Activated T-cell treated with anti-CD3 and anti-CD28 coated beads for 1 hour (primary cell): ENCODE results near the gene SLC35F1.
"Not testable (repeated sequence)": the region's sequence is repeated elsewhere in the genome, so short reads cannot be mapped to it uniquely, and the experiment has no call there.

ENCODE experiments used
- DNase-seq: peaks from one replicate; pipeline ENCODE4 v3.0.0-alpha.2; 2020; ENCODE audit warnings: low read depth

SLC35F1 gene

DNA sequence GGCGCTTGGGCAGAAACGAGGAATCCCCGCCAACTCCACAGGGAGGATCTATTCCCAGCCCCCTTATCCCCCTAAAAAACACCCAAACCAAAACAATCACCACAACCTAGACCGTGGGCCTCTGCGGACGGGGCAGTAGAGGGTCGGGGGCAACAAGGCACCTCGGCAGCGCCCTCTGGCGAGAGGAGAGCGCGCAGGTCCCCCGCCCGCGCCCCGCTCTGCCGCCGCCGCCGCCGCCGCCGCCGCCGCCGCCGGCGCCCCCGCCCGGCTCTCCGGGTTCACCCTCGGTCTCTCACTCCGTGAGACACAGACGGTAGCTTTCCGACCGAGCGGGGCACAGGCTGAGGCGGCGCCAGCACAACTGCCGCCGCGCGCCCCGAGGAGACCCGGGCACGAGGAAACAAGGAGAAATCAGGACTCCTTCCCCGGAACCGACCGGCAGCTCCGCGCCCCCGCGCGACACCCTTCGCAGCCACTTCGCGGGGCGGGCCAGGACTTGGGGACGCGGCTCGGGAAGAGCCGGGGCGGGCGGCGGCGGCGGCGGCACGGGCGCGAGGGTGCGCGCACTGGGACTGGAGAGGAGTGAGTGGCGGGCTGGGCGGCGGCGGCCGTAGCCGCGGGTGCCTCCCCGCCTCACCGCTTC lies at the start of gene SLC35F1:
Gene SLC35F1, plus strand, starts transcription at position 307 of the 643 bp plus-strand sequence.
- no peak for DNase-seq

- DNase-seq = not testable (repeated sequence)
These were observed 48.5 kb upstream of the SLC35F1 start for GRCh38 chr6:117858601-117859000.

DNA sequence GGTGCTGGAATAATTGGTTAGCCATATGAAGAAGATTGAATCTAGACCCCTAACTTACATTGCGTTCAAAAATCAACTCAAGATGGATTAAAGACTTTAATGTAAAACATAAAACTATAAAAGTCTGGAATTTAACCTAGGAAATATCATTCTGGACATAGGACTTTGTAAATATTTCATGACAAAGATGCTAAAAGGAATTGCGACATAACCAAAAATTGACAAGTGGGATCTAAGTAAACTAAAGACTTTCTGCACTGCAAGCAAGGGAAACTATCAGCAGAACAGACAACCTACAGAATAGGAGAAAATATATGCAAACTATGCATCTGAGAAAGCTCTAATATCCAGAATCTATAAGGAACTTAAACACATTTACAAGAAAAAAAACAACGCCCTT lies 45.5 kb upstream of the SLC35F1 start:
- no peak for DNase-seq

- no peak for DNase-seq
These were observed 40.5 kb upstream of the SLC35F1 start for GRCh38 chr6:117866561-117866960.

- no peak for DNase-seq
These were observed 36.4 kb upstream of the SLC35F1 start for GRCh38 chr6:117870486-117871242.

DNA sequence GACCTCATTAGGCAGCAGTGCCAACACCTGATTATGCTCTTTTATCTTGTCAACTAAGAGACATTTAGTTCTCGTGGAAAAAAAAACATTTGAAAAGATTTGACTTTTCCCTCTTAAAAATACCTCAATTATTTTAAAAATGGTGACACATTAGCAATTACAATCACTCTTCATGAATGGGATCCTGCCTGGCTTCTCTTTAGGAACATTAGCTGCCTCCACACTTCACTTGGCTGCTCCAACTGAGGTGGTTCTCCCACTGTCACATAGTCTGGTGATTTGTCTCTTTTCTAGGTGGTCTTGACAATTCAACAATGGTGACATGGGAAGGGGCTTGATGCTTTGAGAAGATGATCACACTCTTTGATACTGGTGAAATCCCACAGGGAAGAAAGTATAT lies 26.2 kb upstream of the SLC35F1 start:
- no peak for DNase-seq

- DNase-seq = no peak
These were observed 16.9 kb upstream of the SLC35F1 start for GRCh38 chr6:117890172-117890571.

DNA sequence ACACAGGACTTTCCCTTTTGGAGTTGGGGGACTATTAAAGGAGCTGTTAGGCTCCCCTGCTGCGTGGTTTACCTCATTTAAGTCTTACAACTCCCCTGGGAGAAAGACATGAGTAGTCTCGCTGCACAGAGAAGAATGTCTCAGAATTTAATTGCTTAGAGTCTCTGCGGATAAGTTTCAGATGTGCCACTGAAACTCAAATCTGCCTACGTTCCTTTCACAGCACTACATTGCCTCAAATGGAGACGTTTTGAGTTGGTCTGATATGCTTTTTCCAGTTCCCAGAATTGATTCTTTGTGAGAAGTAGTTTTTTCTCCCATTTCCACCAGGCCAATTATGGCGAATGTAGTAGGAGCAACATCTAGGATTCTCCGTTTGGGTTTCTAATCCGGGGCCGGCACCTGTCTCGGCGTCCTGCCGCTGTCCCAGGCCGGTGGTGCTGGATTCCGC lies 532 bp upstream of the SLC35F1 start:
- DNase-seq = no peak

DNA sequence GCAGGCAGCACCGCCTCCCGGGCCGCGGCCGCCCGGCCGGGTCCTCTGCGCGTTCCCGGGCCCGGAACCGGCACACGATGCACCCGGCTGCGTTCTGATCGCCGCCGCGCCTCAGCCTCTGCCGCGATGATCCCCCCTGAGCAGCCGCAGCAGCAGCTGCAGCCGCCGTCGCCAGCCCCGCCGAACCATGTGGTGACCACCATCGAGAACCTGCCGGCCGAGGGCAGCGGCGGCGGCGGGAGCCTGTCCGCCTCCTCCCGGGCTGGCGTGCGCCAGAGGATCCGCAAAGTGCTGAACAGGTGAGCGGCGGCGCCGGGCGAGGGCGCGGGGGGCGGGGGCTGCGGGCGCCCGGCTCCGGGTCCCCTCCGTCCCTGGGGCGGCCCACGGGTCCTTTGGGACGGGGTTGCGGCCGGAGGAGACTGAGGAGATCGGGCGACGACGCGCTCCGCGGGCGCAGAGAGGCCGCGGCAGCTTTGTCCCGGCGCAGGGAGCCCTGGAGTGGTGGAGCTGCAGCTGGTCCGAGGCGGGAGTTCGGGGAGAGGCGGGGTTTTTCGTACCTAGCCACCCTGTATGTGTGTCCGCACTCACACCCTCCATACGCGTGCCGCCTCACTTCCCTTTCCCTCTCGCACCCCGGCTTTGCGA lies 659 bp downstream of the SLC35F1 start:
- no peak for DNase-seq

DNA sequence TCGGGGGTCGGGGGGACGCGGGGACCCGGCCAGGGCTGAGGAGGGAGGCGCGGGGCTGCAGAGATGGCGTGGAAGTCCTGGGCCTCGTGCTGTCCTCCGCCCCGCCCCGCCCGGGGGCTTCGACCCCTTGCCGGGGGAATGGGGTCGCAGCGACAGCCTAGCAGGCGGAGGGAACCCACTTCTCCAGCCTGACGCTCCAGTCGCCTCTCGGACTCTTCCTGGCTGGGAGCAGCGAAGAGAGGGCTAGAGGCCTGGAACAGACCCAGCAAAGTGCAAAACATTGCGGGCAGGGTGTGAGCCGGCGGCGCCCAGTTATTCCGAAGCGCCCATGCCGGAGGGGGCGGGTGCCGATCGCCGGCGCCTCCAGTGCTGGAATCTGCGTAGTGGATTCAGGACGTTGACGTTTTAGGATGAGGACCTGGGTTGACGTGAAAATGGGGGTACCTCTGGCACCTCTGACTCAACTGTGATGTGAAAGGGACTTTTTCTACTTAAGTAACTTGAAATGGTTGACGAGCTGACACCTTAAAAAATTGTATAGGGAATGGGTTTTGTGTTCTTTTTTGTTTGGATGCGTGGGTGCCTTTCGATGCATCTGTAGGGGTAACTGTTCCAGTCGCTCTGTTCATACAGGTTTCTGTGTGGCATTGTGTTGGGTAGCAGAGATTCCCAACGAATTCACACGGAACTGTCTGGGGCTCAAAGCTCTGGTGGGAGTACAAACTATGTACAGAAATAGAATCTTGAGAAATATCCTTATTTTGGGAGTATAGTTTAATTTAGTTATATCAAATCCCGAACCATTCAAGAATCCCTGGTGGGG lies 1.4 kb downstream of the SLC35F1 start:
- no peak for DNase-seq

GRCh38 chr6:117909638-117910037 lies 2.6 kb downstream of the SLC35F1 start:
- DNase-seq = no peak

- no peak for DNase-seq
These were observed 3.5 kb downstream of the SLC35F1 start for GRCh38 chr6:117910549-117910948.

GRCh38 chr6:117911150-117911549 lies 4.1 kb downstream of the SLC35F1 start:
- no peak for DNase-seq

DNA sequence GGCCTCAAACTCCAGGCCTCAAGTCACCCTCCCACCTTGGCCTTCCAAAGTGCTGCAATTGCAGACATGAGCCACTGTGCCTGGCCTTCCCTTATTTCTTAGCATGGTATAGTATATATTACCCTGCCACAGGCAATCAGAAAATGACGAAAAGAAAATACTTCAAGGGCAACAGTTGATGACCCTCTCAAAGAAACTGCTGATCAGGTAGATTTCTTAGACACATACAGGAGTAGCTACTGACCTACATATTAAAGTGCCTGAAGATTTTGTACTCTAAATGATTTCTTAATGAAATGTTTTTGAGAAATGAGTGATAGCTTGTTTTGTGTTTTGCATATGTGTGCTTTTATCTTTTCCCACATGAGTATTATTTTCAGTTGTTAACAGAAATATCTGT lies 4.6 kb downstream of the SLC35F1 start:
- DNase-seq = no peak

DNA sequence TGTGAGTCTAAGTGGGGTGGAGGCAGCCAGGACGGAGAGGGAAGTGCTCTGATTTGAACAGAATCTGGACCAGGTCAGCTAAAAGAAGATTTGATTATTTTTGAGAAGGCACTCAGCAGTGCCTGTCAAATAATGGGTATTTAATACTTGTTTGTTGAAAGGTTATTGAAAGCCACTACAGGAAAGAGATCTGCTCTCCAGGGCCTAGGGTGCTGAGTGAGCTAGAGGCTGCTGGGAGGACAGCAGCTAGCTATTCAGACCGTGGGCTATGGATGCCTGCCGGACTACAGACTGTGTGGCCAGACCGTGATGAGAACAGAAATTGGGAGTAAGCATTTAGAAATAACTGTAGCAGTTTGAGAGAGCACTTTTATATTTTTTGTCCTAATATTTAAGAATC lies 8.8 kb downstream of the SLC35F1 start:
- DNase-seq = no peak

DNA sequence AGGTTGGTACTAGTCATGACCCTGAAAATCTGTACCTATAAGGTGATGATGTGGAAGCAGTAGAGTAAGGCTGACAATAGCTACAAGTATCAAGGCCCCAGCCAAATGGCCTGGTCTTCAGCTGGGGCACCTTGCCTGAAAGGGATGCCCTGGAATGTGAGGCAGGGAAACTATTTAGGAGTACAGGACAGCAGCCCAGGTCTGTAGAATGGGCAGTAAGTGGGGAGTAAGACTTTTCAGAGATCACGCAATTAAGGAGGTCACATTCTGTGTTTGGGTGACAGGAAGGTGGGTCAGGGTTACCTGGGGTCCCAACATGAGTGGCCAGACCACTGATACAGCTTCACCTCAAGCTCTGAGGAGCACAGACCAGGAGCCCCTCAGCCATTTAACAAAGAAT lies 9.4 kb downstream of the SLC35F1 start:
- no peak for DNase-seq

- DNase-seq = no peak
These were observed 10.1 kb downstream of the SLC35F1 start for GRCh38 chr6:117917176-117917575.

GRCh38 chr6:117918454-117918853 lies 11.4 kb downstream of the SLC35F1 start:
- no peak for DNase-seq

- no peak for DNase-seq
These were observed 12.2 kb downstream of the SLC35F1 start for GRCh38 chr6:117919275-117919674.

GRCh38 chr6:117919775-117920729 lies 13.0 kb downstream of the SLC35F1 start:
- no peak for DNase-seq

DNA sequence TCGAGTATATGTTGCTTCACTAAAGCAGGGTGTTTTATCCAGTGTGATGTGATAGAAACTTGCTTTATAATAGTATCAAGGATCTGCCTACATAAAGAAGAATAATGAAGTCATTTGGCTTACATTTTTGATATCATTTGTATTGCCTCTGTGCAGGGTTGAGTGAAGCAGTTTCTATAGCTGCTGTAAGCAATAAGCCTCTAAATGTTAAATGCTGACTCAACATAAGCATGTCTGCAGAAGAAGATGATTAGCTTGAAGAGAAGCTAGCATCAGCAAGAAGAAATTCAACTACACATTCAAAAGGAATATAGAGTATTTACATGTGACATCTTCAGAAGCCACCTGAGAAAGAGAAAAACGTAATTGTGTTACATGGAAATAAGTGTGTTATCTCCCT lies 17.6 kb downstream of the SLC35F1 start:
- DNase-seq = no peak
